Stomach (tissue), 4 donors: Measurements from ENCODE around the gene SLC6A3.

Experiments used
- POLR2A ChIP-seq, 4 donors: fragments of 450-650 bp; IDR thresholded peaks; one replicate each; pipeline ENCODE4 v1.6.1; 2016; ENCODE audit warnings: antibody characterized with exemption in 4 of 4, control low read depth in 2 of 4, mild to moderate bottlenecking in 1 of 4, moderate library complexity in 1 of 4
- POLR2AphosphoS5 ChIP-seq, 3 donors: sonication (generic); formaldehyde crosslinking; IDR thresholded peaks; one replicate each; pipeline ENCODE4 v1.6.1; 2016; ENCODE audit warnings: antibody characterized with exemption in 3 of 3
- TF ChIP-seq, protein P1 (sequence below), 7 experiments: fragments of 450-650 bp in 4 of 7; fragments of 200-600 bp in 3 of 7; sonication (generic) in 3 of 7; IDR thresholded peaks; one replicate each; pipeline ENCODE4 v1.5.1; 2016 to 2019; ENCODE audit warnings: antibody characterized with exemption in 7 of 7, control low read depth in 2 of 7, mild to moderate bottlenecking in 1 of 7

GRCh38 chr5:1359031-1359645 lies 86.1 kb downstream of the SLC6A3 start:
- TF ChIP-seq POLR2AphosphoS5 (IDR thresholded peaks at IDR 0.05) (no peak), POLR2A (IDR thresholded peaks at IDR 0.05) (no peak)
- TF ChIP-seq, protein P1, sequence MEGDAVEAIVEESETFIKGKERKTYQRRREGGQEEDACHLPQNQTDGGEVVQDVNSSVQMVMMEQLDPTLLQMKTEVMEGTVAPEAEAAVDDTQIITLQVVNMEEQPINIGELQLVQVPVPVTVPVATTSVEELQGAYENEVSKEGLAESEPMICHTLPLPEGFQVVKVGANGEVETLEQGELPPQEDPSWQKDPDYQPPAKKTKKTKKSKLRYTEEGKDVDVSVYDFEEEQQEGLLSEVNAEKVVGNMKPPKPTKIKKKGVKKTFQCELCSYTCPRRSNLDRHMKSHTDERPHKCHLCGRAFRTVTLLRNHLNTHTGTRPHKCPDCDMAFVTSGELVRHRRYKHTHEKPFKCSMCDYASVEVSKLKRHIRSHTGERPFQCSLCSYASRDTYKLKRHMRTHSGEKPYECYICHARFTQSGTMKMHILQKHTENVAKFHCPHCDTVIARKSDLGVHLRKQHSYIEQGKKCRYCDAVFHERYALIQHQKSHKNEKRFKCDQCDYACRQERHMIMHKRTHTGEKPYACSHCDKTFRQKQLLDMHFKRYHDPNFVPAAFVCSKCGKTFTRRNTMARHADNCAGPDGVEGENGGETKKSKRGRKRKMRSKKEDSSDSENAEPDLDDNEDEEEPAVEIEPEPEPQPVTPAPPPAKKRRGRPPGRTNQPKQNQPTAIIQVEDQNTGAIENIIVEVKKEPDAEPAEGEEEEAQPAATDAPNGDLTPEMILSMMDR (IDR thresholded peaks at IDR 0.05) = no peak
